DOHH2 (cell line): ENCODE measurements around the gene ADGRB3.

Experiments used
- H3F3A ChIP-seq: fragments of 200-600 bp; sonication (generic), shearing (Covaris generic); 2 replicates; pipeline ENCODE4 v1.6.0; 2016; ENCODE audit warnings: antibody characterized with exemption, mild to moderate bottlenecking; ENCODE audit not compliant: control insufficient read depth, insufficient read depth
- H3K27ac ChIP-seq: fragments of 200-600 bp; sonication (generic); 2 replicates; pipeline ENCODE4 v1.5.1; 2014; ENCODE audit warnings: low read depth, mild to moderate bottlenecking, low read length, moderate library complexity
- H3K27me3 ChIP-seq: fragments of 200-600 bp; sonication (generic); 2 replicates; pipeline ENCODE4 v1.6.1; 2014; ENCODE audit warnings: mild to moderate bottlenecking, low read length, mixed read lengths; ENCODE audit not compliant: control insufficient read depth
- H3K36me3 ChIP-seq: fragments of 200-600 bp; sonication (generic); 2 replicates; pipeline ENCODE4 v1.6.1; 2014; ENCODE audit warnings: mild to moderate bottlenecking, low read length, moderate library complexity, mixed read lengths; ENCODE audit not compliant: control insufficient read depth
- H3K4me1 ChIP-seq: fragments of 200-600 bp; sonication (generic); 2 replicates; pipeline ENCODE4 v1.6.1; 2014; ENCODE audit warnings: mild to moderate bottlenecking, low read length, mixed read lengths; ENCODE audit not compliant: control insufficient read depth
- H3K4me2 ChIP-seq: fragments of 200-600 bp; sonication (generic); 2 replicates; pipeline ENCODE4 v1.6.0; 2014; ENCODE audit warnings: mild to moderate bottlenecking, low read length, moderate library complexity
- H3K4me3 ChIP-seq: fragments of 200-600 bp; sonication (generic); 2 replicates; pipeline ENCODE4 v1.5.1; 2014; ENCODE audit warnings: mild to moderate bottlenecking, low read length, mixed read lengths
- H3K79me2 ChIP-seq: fragments of 200-600 bp; sonication (generic); 2 replicates; pipeline ENCODE4 v1.6.1; 2014; ENCODE audit warnings: mild to moderate bottlenecking, low read length, mixed read lengths; ENCODE audit not compliant: control insufficient read depth
- H3K9me2 ChIP-seq: fragments of 200-600 bp; sonication (generic); replicated peaks from 2 replicates; pipeline ENCODE4 v1.6.1; 2014; ENCODE audit warnings: mild to moderate bottlenecking, low read length, mixed read lengths; ENCODE audit not compliant: control insufficient read depth
- H3K9me3 ChIP-seq: fragments of 200-600 bp; sonication (generic); 2 replicates; pipeline ENCODE4 v1.6.1; 2014; ENCODE audit warnings: antibody characterized with exemption, low read length, mixed read lengths; ENCODE audit not compliant: control insufficient read depth, insufficient read depth
- H4K20me1 ChIP-seq: fragments of 200-600 bp; sonication (generic); 2 replicates; pipeline ENCODE4 v1.6.0; 2014; ENCODE audit warnings: low read depth, mild to moderate bottlenecking, antibody characterized with exemption, low read length, moderate library complexity; ENCODE audit not compliant: control insufficient read depth, insufficient read depth
- EZH2phosphoT487 ChIP-seq: fragments of 200-600 bp; sonication (generic); IDR thresholded peaks from 2 replicates; pipeline ENCODE4 v1.6.1; 2017; ENCODE audit warnings: borderline replicate concordance, mild to moderate bottlenecking, antibody characterized with exemption, low read length, moderate library complexity, mixed read lengths
- TF ChIP-seq, protein P1 (sequence below): fragments of 200-600 bp; sonication (generic); IDR thresholded peaks from one replicate; pipeline ENCODE4 v1.5.1; 2014; ENCODE audit warnings: antibody characterized with exemption, mild to moderate bottlenecking, low read depth, low read length; ENCODE audit not compliant: poor library complexity, severe bottlenecking

ADGRB3 gene

DNA sequence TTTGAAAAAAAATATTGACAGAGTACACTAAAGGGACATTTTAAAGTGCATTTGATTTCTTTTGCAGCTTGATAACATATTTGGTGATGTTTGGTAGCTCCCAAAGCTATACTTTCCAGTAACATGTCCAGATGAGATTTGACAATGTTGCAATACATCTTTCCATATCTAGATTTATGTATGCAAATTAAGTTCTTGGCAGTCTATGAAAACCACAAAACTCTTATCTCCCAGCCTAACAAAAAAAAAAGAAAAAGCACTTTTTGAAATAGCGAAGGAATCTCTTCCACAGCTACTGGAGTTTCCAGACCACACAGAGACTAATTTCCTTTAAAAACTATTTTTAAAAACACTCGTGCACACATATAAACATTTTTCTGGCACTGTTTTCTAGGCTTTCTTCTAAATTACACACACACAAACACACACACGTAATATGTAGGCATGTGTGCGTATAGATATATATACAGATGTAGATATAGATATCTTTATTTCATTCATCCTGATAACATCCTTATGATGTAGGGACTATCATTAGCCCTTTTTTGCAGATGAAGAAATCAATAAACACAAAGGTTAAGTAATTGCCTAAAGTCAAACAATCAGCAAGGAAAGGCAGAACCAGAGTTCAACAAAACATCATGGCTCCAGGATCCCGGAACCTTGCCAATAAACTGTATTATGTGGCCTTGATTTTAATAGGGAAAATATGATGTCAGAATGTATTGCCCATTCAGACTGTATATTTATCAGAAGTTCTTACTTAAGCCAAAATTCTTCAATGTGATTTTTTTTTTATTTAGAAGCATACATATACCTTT lies 93.3 kb downstream of the ADGRB3 start:
- Histone ChIP-seq H3F3A (no peaks in the 10 kb centered on the region), H3K9me2 (no peaks in the 10 kb centered on the region), H3K27ac (no peak overlapping the region), H3K4me2 (no peak overlapping the region), H3K36me3 (no peaks in the 10 kb centered on the region), H4K20me1 (no peaks in the 10 kb centered on the region), H3K27me3 (no peaks in the 10 kb centered on the region), H3K79me2 (no peaks in the 10 kb centered on the region), H3K4me1 (no peaks in the 10 kb centered on the region), H3K9me3 (no peaks in the 10 kb centered on the region), H3K4me3 (no peak overlapping the region)
- no peak for TF ChIP-seq EZH2phosphoT487
- TF ChIP-seq, protein P1, sequence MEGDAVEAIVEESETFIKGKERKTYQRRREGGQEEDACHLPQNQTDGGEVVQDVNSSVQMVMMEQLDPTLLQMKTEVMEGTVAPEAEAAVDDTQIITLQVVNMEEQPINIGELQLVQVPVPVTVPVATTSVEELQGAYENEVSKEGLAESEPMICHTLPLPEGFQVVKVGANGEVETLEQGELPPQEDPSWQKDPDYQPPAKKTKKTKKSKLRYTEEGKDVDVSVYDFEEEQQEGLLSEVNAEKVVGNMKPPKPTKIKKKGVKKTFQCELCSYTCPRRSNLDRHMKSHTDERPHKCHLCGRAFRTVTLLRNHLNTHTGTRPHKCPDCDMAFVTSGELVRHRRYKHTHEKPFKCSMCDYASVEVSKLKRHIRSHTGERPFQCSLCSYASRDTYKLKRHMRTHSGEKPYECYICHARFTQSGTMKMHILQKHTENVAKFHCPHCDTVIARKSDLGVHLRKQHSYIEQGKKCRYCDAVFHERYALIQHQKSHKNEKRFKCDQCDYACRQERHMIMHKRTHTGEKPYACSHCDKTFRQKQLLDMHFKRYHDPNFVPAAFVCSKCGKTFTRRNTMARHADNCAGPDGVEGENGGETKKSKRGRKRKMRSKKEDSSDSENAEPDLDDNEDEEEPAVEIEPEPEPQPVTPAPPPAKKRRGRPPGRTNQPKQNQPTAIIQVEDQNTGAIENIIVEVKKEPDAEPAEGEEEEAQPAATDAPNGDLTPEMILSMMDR = no peak

DNA sequence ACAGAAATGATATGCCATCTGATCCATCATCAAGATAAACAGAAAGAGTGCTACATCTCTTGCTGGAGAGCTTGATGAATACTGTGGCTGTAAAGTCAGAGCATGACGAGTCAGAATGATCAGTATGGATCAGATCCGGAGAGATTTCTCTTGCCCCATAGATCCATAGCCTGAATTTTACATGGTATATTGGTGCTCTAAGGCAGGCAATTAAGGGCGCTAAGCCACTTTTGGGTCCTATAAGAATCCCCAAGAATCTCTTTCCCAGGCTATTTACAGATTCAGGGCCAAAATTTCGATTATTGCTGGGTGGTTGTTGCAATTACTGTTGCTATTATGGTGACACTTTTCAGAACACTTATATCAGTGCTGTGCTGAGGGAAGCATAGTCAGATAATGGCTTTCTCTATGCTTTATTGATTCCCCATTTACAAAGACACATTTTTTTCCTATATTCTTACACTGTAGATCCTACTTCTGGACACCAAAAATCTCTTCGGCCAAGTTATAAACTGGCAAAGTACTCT lies 94.4 kb downstream of the ADGRB3 start:
- Histone ChIP-seq H3K9me3 (no peaks in the 10 kb centered on the region), H3K36me3 (no peaks in the 10 kb centered on the region), H4K20me1 (no peaks in the 10 kb centered on the region), H3K27me3 (no peaks in the 10 kb centered on the region), H3F3A (no peaks in the 10 kb centered on the region), H3K9me2 (no peaks in the 10 kb centered on the region), H3K27ac (no peak overlapping the region), H3K4me2 (no peak overlapping the region), H3K4me1 (no peaks in the 10 kb centered on the region), H3K79me2 (no peaks in the 10 kb centered on the region), H3K4me3 (no peak overlapping the region)
- TF ChIP-seq EZH2phosphoT487 = no peak
- TF ChIP-seq, protein P1 = no peak

DNA sequence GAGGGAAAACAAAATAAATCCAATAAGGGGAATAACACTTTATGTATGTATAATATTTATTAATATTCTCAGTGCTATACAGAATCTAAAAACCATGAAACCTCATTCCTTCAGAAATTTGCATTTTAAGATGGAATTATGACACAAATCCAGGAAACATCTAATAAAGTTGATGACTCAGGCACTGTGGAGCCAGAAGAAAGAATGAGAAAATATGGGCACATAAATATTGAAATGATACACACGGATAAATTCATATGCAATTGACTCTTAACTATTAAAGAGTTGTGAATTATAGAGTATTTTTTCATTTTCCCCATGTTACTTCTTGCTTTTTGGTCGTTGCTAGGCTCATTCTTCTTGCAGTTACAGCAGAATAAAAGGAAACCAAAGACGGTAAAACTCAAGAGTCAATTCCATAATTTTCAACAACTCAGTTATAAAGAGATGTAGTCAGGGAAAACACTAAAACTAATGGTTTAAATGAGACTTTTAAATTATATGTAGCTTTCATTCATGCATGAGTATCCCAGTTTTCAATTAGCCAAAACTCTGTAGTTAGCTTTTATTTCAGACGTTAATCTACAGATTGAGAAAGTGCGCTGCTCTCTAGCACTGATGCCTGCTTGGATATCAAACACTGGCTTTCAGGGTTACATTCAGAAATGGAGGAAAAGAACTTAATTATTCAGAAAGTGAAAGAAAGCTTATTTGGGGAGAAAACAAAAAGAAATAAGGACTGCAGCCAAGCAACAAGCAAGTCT lies 95.4 kb downstream of the ADGRB3 start:
- no peaks in the 10 kb centered on the region for H3K9me3 ChIP-seq
- no peak overlapping the region for H3K4me2 ChIP-seq
- no peaks in the 10 kb centered on the region for H3K27me3 ChIP-seq
- no peak overlapping the region for H3K27ac ChIP-seq
- H3K79me2 ChIP-seq = no peaks in the 10 kb centered on the region
- H3K4me3 ChIP-seq = no peak overlapping the region
- no peaks in the 10 kb centered on the region for H3F3A ChIP-seq
- no peaks in the 10 kb centered on the region for H3K4me1 ChIP-seq
- TF ChIP-seq, protein P1 = no peak
- no peak for TF ChIP-seq EZH2phosphoT487
- H3K9me2 ChIP-seq = no peaks in the 10 kb centered on the region
- no peaks in the 10 kb centered on the region for H4K20me1 ChIP-seq
- H3K36me3 ChIP-seq = no peaks in the 10 kb centered on the region
